ENCODE measurements around the gene EXOSC6. TPM values are rescaled to one million over a fixed set of nuclear protein-coding genes. Genes with fewer than 3 reads are reported as not detected.

Gene EXOSC6
- polyA plus RNA-seq, 3 donors, result 1.7 to 6.4 (median 4.1) TPM

GRCh38 chr16:70276392-70276791, 24.7 kb upstream of the EXOSC6 start:
- H3K27ac Mint-ChIP-seq, result peak overlapping the region in 1 of 7 donors; percentile 7
- intact Hi-C loops (cut with micrococcal nuclease), result no loop called here
- no peaks in the 10 kb centered on the region for H3K27me3 ChIP-seq (ENCODE audit: control insufficient read depth in 2 of 2, insufficient read depth in 2 of 2, low read length in 2 of 2)
- H3K36me3 ChIP-seq (replicated peaks in 1 of 2; ENCODE audit: control insufficient read depth in 1 of 2, insufficient read depth in 2 of 2, low read length in 2 of 2), result peaks cover 35 to 55% of the 10 kb centered on the region in 2 donors
- H3K4me1 Mint-ChIP-seq, result no peaks in the 10 kb centered on the region
- no CpG with 5 or more reads among the region's 1 CpG for WGBS (ENCODE audit: insufficient coverage)
- no peaks in the 10 kb centered on the region for H4K20me1 ChIP-seq (ENCODE audit: insufficient read depth, low read length)
- no peak overlapping the region for H2AFZ ChIP-seq (ENCODE audit: insufficient read depth, low read depth, low read length, poor library complexity, severe bottlenecking)
- no peak overlapping the region for H3K27ac ChIP-seq (ENCODE audit: low read depth in 1 of 2, low read length in 2 of 2)
- no peaks in the 10 kb centered on the region for H3K4me1 ChIP-seq (ENCODE audit: control insufficient read depth in 1 of 2, insufficient read depth in 2 of 2, low read length in 2 of 2)
- no peak overlapping the region for H3K4me2 ChIP-seq (replicated peaks; ENCODE audit: extremely low read depth, low read length, poor library complexity, severe bottlenecking)
- H3K79me2 ChIP-seq (ENCODE audit: insufficient read depth, low read length), result no peaks in the 10 kb centered on the region
- H3K4me3 Mint-ChIP-seq, result no peak overlapping the region
- H3K36me3 Mint-ChIP-seq, result peaks cover 50 to 77% of the 10 kb centered on the region in 2 donors
- DNase-seq, result no peak
- no peaks in the 10 kb centered on the region for H3K9me3 Mint-ChIP-seq
- H3K9me3 ChIP-seq (replicated peaks in 1 of 2; ENCODE audit: control insufficient read depth in 1 of 2, insufficient read depth in 1 of 2, low read length in 2 of 2), result no peaks in the 10 kb centered on the region
- no peak overlapping the region for H3K4me3 ChIP-seq (replicated peaks in 1 of 3; ENCODE audit: low read depth in 2 of 3, low read length in 3 of 3)
- no peak overlapping the region for H3K9ac ChIP-seq (ENCODE audit: insufficient read depth, low read length, poor library complexity, severe bottlenecking)
- TF ChIP-seq CTCF (IDR thresholded peaks at IDR 0.05), result no peak
- no peaks in the 10 kb centered on the region for H3K27me3 Mint-ChIP-seq (ENCODE audit: low read depth in 3 of 3)

GRCh38 chr16:70271696-70272095, 20.0 kb upstream of the EXOSC6 start:
- no peaks in the 10 kb centered on the region for H3K4me1 ChIP-seq (ENCODE audit: control insufficient read depth in 1 of 2, insufficient read depth in 2 of 2, low read length in 2 of 2)
- H2AFZ ChIP-seq (ENCODE audit: insufficient read depth, low read depth, low read length, poor library complexity, severe bottlenecking), result no peak overlapping the region
- H3K36me3 ChIP-seq (replicated peaks in 1 of 2; ENCODE audit: control insufficient read depth in 1 of 2, insufficient read depth in 2 of 2, low read length in 2 of 2), result peaks cover 42 to 62% of the 10 kb centered on the region in 2 donors
- H3K4me1 Mint-ChIP-seq, result no peaks in the 10 kb centered on the region
- H3K27me3 ChIP-seq (ENCODE audit: control insufficient read depth in 2 of 2, insufficient read depth in 2 of 2, low read length in 2 of 2), result no peaks in the 10 kb centered on the region
- no peaks in the 10 kb centered on the region for H4K20me1 ChIP-seq (ENCODE audit: insufficient read depth, low read length)
- no peak overlapping the region for H3K27ac ChIP-seq (ENCODE audit: low read depth in 1 of 2, low read length in 2 of 2)
- H3K4me3 Mint-ChIP-seq, result no peak overlapping the region
- no peaks in the 10 kb centered on the region for H3K27me3 Mint-ChIP-seq (ENCODE audit: low read depth in 3 of 3)
- no peak for TF ChIP-seq CTCF (IDR thresholded peaks at IDR 0.05)
- H3K4me2 ChIP-seq (replicated peaks; ENCODE audit: extremely low read depth, low read length, poor library complexity, severe bottlenecking), result no peak overlapping the region
- no peak for DNase-seq
- H3K79me2 ChIP-seq (ENCODE audit: insufficient read depth, low read length), result no peaks in the 10 kb centered on the region
- no peak overlapping the region for H3K9ac ChIP-seq (ENCODE audit: insufficient read depth, low read length, poor library complexity, severe bottlenecking)
- H3K9me3 Mint-ChIP-seq, result no peaks in the 10 kb centered on the region
- H3K27ac Mint-ChIP-seq, result peak overlapping the region in 1 of 7 donors; percentile 55
- H3K4me3 ChIP-seq (replicated peaks in 1 of 3; ENCODE audit: low read depth in 2 of 3, low read length in 3 of 3), result no peak overlapping the region
- intact Hi-C loops (cut with micrococcal nuclease), result no loop called here
- WGBS (ENCODE audit: insufficient coverage), result 97% methylated on average over 7 of the region's 10 CpGs
- no peaks in the 10 kb centered on the region for H3K9me3 ChIP-seq (replicated peaks in 1 of 2; ENCODE audit: control insufficient read depth in 1 of 2, insufficient read depth in 1 of 2, low read length in 2 of 2)
- H3K36me3 Mint-ChIP-seq, result peaks cover 53 to 83% of the 10 kb centered on the region in 2 donors
